DMS 273 (cell line): ENCODE measurements around the gene TTC16.
A peak's percentile ranks its signal among the peaks of the same experiment; 100 is the strongest.
"Not testable (repeated sequence)": the region's sequence is repeated elsewhere in the genome, so short reads cannot be mapped to it uniquely, and the experiment has no call there.

ENCODE experiments used
- DNase-seq: peaks from one replicate; lab custom pipeline; 2025; ENCODE audit not compliant: unreplicated experiment; lab: John Stamatoyannopoulos, UW

Gene TTC16

DNA sequence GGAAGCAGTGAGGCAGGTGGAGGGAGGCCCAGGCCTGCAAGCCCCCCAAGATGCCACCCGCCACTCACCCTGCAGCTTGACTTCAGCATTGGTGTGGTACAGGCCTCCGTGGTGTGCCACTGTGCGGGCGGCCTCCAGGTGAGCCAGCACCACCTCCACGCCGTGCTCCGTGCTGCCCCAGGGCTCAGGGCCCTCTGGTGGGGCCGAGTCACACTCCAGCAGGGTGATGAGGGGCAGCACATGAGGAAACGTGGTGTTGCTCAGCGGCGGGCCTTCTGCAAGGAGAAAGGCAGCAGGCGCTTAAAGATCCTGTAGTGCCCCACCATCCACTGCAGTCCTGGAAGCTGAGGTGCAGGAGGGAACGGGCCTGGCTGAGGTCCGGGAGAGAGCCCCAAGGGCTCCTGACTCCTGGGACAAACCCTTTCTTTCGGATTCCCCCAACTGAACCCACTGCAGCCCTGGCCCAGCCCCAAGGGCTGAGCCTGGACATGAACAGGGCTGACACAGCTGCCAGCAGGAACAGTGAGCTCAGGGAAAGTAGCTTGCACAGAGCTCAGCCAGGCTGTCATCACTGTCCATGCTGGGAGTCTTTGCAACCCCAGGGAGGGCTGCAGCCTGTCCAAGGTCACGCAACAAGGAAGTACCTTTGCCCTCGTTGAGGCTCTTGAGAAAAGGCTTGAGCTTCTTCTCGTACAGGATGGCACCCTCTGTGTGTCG lies 23.9 kb downstream of the TTC16 start:
- DNase-seq = peak; percentile 71

DNA sequence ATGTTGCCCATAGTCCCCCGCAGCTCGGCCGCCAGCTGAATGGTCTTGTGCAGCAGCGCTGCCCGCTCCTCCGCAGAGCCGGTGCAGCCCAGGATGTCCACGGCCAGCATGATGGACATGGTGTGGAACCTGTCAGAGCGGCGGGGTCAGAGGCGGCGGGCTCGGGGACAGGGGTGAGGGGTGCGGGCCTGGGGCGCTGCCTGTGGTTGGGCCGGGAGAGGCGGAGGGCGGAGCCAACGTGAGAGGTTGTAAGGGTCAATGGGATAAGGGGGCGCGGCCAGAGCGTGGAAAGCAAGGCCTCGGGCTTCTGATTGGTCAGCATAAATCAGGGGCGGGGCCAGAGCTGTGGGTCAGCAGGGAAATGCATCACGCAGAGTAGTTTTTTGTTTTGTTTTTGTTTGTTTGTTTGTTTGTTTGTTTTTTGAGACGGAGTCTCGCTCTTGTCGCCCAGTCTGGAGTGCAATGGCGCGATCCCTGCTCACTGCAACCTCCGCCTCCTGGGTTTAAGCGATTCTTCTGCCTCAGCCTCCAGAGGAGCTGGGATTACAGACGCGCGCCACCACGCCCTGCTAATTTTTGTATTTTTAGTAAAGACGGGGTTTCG lies 26.1 kb downstream of the TTC16 start:
- DNase-seq = no peak

DNA sequence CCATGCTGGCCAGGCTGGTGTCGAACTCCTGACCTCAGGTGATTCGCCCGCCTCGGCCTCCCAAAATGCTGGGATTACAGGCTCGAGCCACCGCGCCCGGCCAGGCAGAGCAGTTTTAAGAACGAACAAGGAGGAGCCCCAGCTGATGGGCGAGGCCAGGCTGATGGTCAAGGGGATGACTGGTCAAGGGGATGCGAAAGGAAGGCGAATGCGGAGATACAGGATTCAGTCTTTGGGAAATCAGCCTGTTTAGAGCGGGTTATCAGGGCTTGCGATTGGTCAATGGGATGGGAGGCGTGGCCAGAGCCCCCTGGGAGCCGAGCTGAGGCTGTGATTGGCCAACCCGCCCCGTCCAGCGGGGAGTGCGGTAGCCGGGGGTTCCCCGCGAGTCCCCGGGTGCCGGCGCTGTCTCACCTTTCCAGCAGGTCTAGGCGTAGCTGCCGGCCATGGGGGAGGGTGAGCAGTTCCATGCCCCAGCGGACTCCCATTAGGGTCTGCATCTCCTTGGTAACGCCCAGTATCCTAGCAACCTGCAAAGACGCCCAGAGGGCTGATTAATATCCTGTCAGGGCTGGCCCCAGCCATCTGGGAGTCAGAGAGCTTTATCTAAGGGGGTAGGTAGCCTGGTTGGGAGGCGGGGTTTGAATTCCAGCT lies 26.7 kb downstream of the TTC16 start:
- peak; percentile 97 for DNase-seq

DNA sequence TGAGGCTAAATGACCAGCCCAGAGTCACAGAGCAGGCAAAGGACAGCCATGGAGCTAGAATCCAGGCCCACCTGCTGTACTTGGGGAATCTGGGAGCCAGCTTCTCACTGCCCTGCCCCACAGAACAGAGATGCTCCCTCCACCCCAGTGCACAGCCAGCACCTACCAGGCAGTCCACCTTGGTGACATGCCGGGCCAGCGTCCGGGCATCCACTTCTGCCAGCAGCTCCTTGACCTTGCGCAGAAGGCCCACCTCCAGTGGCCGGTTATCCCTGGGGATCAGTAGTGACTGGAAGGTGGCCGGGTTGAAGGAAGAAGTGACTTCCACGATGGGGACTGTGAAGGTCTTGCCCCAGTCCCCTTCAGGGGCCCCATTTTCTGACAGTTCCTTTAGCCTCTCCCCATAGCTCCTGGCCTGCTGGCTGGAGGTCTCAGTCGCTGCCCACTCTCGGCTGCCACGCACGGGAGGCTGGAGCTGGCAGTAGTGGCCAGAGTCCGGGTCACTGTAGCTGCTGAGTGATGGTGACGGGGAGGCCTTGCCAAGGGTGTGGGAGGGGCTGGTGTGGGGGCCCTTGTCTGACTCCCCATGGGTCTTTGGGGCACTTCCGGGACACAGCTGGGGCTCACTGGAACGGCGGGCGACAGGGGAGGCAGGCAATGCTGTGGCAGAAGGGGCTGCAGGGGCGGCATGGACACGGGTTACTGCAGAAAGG lies 28.7 kb downstream of the TTC16 start:
- DNase-seq = no peak

DNA sequence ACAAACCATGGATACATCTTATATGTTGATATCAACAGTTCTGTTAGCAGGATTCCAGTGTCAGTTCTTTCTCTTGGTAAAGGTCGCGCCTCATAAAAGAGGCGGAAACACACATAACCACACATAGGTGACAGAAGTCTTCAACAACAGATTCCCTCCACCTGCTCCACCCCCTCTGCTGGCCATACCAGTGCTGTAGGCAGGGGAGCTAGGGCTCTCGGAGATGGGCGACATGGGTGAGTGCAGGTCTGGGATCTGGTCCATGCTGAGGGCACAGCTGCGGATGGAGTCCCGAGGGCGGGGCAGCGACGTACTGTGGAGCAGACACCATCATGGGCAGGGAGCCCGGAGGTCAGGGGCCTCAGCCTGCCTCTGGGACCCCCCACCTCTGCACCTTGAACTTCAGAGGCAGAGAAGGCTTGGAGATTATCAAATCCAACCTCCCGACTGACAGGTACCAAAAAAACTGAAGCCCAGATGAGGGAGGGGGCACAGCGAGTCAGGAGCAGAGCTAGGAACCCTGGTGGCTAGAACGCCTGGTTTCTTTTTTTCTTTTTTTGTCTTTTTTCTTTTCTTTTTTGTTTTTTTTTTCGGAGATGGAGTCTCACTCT lies 31.2 kb downstream of the TTC16 start:
- DNase-seq = peak; percentile 30

DNA sequence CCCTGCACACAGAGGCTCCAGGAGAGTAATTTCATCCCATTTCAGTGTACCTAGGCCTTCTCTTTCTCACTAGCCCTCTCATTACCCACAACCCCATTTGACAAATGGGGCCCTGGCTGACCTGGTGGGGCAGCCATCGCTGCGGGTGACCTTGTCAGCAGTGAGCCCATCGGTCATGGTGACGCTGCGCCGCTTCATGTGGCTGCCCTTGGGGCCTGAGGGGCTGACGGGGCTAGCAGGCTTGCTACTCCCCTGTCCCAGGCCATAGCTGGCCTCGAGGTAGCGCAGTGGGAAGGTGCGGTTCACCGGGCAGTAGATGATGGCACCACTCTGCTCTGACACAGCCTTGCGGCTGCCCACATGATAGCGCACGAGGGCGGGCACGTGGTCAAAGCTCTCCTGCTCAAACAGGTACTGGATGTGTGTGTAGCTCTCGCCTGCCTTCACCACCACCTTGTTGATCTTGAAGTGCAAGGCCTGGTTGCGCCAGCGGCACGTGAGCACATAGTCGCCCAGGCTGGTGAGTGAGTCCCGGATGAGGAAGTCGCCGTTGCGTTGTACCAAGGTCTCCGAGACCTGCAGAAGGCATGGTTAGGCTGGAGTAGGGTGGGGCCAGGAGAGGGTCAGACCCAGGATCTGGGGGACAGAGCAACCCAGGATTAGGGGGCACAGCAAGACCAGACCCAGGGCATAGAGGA lies 33.4 kb downstream of the TTC16 start:
- no peak for DNase-seq

DNA sequence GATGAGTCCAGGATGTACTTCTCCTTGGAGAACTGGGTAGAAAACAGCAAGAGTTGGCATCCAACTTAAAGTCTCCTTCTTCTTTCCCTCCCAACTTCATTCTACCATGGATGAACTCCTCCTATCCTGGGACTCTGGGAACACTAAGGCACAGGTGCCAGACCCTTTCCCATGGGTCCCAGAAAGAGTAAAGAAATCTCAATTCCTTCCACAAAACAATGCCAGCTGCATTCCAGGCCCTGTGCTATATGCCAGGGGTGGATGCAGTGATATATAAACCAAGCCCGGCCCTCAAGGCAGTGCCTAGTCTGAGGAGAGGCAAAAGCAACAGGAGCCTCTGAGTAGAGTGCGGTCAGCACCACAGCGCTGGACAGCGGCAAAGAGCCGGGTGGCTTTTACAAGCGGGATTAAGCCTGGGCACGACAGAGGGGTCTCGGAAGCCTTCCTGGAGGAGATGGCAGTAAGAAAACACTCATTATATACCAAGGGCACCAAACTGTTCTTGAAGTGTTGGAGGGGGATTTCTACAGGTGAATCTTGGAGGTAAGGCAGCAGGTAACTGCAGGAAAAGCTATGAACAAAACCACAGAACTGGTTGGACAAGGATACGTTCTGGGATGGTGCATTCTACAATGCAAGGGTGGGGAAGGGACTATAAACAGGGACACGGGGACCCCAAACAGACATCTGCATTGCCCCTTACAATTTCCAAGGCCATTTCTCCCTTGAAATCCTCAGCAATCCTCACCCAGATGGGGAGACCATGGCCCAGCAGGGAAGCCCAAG lies 35.6 kb downstream of the TTC16 start:
- no peak for DNase-seq

DNA sequence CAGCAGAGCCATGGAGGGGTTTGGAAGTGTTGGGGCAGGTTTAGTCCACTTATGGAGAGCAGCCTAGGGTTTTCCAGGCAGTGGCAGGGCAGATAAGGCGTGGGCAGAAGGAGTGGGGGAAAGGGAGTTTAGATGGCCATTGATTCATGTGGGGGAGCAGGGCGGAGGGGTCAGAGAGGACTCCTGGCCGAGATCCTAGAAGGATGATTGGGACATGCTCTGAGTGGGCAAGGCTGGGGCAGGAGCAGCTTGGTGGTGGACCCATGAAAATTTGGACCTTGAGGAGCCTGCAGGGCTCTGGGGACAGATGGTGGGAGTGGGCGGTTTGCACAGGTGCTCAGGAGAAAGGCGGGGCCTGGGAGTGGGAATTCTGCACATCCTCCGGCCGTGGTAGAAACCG lies 37.3 kb downstream of the TTC16 start:
- peak; percentile 20 for DNase-seq

DNA sequence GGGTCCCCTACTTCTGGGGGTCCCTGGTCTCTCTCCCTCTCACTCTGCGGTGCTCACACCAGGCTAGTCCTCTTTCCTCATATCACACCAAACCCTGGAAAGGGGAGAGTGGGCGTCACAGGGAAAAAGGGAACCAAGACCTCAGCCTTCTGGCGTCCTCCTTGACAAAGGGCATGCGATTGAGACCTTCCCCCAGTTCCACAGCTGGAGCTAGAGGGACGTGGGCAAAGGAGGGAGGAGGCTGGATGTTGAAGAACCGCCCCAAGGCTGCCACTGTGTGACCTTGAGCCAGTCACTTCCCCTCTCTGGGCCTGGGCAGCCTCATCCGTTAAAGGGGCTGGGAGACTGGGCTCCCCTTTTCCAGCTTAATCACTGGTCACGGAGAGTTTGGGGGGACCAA lies 37.7 kb downstream of the TTC16 start:
- no peak for DNase-seq

DNA sequence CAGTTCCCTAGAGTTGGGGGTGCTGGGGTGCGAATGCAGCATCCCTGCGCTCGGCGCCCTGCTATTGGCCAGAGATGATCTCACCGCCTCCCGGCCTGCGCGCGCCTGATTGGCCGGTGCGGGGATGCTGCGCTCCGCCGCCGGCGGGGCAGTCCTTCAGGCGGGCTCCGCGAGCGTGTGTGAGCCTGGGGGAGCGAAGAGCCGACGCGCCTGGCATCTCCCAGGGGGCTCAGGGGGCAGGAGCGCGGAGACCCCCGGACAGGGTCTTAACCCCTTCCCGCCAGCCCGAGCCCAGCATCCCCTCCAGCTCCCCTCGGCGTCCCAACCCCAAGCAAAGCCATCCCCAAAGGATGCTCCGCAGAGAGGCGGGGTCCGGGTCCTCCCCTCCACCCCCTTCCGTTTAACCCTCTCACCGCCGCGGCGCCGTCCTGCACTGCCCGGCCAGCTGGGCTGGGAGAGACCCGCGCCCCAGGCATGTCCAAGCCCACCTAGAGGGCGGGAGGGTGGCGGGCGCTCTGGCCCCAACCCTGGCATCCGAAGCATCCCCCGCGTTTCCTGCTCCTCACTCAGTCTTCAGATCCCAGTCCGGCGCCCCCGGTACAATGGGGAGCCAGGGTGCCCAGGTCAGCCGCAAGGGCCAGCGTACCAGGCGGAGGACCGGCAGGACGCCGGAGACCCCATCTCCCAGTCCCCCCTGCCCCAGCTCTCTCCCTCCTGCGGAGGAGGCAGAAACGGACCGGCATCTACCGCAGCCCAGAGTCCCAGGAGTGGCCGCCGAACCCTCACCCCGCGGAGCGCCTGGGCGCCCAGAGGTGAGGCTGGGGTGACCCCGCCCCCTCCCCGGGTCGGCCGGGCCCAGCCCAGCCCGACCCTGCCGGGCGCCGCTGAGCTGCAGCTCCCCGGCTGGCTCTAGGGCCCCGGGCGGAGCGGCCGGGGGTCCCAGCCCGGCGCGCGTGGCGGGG lies 38.5 kb downstream of the TTC16 start:
- DNase-seq = peak; percentile 81

DNA sequence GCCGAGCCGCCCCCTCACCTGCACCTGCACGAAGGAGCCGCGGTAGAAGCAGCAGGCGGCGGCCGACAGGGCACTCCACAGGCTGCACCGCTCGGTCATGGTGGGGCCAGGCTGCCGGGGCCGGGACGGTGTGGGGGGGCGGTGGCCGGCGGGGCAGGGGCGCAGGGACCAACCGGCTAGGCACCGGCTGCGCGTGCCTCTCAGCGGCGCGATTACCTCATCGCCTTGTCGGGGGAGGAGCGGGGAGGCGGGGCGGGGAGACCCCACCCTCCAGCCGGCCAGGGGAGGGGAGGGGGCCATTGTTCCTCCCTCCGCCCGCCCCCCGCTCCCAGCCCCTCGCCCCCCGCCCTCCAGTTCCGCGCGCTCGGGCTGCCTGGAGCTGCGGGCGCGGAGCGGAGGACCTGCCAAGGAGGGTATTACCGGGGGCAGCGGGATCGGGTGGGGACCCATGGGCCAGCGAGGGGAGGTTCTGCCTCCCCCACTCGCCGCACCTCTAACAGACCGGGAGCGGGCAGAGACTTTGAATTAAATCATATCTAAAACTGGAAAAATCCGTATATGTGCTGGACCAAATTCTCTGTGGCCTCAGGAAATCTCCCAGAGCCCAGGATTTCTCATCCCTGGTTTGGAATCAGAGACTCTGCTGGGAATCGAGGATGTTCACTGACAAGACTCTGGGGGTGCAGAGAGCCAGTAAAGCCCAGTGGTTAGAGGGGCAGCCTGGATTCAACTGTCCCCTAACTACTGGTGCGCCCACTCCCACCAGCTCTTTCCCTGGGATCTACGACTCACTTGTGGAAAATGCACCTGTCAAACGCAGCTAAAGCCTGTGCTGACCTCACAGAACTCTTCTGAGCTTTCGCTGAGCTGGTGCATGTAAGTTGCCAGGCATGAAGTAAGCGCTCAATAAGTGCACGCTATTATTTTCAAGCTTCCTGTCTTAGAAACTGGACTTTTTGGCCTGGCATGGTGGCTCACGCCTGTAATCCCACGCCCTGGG lies 39.5 kb downstream of the TTC16 start:
- peak; percentile 58 for DNase-seq

DNA sequence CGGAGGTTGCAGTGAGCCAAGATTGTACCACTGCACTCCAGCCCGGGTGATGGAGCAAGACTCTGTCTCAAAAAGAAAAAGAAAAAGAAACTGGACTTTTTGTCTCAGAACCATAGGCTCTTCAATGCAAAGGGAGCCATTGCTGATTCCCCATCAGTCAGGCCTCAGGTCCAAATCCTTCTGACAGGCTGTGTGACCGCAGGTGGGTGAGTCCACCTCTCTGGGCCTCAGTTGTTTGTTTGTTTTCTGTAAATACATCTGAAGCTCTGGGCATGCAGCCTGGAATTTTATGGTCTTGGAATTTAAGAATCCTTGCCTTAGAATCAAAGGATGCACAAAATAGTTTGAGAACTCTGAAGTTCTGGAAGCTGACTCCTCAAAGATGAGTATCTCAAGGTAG lies 40.4 kb downstream of the TTC16 start:
- no peak for DNase-seq

DNA sequence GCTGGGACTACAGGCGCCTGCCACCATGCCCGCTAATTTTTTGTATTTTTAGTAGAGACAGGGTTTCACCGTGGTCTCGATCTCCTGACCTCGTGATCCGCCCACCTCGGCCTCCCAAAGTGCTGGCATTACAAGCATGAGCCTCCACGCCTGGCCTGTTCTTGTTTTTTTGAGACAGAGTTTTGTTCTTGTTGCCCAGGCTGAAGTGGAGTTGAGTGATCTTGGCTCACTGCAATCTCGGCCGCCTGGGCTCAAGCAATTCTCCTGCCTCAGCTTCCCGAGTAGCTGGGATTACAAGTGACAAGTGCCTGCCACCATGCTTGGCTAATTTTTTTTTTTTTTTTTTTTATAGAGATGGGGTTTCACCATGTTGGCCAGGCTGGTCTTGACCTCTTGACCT lies 40.9 kb downstream of the TTC16 start:
- not testable (repeated sequence) for DNase-seq

DNA sequence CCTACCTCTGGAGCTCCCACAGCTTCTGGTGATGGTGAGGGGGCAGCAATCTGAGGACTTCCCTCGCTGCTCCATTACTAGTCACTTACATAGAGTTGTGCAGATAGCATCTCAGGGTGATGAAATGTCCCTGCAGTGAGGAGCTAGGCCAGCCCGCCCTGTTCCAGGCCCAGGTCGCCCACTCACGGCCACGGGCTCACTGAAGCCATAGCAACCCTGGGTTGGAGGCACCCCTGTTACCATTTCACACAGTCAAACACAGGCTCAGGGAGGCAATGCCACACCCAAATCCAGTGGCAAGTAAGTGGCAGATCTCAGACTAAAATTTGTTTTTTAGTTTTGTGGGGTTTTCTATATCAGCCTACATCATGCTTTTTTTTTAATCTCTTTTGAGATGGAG lies 43.0 kb downstream of the TTC16 start:
- DNase-seq = no peak

DNA sequence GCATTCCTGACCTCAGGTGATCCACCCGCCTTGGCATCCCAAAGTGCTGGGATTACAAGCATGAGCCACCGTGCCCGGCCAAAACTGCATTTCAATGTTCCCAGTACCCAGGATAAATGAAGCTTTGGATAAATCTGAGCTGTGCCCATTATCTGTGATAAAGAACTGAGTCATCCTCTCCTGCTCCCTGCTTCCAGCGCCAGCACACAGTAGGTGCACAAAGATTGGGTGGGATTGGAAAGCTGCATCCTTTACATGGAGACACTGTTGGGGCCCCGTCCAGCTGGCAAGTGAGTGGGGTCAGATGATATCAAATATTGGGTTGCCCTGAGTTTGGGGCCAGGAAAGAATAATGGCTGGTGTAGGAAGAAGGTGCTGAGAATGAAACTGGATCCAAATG lies 45.2 kb downstream of the TTC16 start:
- no peak for DNase-seq

DNA sequence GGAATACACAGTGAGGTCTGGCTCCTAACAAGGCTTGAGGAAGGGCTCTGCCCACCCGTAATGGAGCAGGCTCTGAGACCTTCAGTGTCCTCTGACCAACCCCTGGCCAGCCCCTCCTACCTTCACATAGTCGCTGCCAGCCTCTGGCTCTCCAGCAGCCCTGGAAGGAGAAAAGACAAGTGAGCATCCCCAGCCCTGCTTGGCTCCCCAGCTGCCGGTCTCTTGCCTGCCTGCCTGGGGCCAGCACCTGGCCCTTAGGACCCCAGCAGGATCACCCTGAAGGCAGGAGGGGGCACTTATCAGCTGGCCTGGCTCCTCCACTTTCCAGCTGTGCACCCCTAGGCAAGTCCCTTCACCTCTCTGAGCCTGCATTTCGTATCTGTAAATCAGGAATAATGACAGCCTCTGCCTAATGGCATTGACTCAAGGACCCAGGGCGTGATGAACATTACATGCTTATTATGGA lies 45.6 kb downstream of the TTC16 start:
- DNase-seq = no peak

DNA sequence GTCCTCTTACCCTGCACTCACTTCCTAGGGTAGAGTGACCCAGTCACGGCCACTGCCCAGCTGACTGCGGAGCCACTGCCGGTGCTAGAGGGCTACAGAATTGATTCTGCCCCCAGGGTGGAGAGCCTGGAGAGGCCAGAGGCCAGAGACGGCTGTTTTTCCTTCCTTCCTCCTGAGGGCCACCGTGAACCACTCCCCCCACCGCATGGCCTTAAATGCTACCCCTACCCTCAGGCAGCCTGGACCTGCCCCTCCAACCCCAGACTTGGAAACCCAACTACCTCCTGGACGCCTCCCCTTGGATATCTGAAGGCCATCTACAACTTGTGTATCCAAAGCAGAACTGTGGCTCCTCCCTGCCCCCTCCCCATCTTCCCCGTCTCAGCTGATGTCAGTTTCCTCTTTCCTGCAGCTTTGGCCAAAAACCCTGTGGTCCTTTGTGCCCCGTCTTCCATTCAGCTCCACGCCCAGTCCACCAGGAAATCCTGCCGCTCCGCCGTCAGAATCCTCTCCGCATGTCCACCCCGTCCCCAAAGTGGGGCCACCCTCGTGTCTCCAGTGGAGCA lies 46.3 kb downstream of the TTC16 start:
- DNase-seq = no peak
